ENCODE data around the gene COMTD1.

- no peak for TF ChIP-seq ZFP3 (CRISPR knock-in tag; IDR thresholded peaks at IDR 0.05)
- no peak for TF ChIP-seq RARB (CRISPR knock-in tag; IDR thresholded peaks at IDR 0.05)
- TF ChIP-seq CSRNP3 (CRISPR knock-in tag; IDR thresholded peaks at IDR 0.05) = no peak
- no peak for TF ChIP-seq TCF4 (CRISPR knock-in tag; IDR thresholded peaks at IDR 0.05; ENCODE audit: borderline replicate concordance)
- no peak for TF ChIP-seq POU6F1 (CRISPR knock-in tag; IDR thresholded peaks at IDR 0.05; ENCODE audit: borderline replicate concordance, low read depth)
- no peak for TF ChIP-seq BACH2 (CRISPR knock-in tag; IDR thresholded peaks at IDR 0.05; ENCODE audit: borderline replicate concordance)
- TF ChIP-seq TSHZ2 (CRISPR knock-in tag; IDR thresholded peaks at IDR 0.05) = no peak
Measured at GRCh38 chr10:75244487-75245353, 9.0 kb upstream of the COMTD1 start.
